AG10803 (cell line): ENCODE data around the gene MFSD6.
"Not testable (repeated sequence)": the region's sequence is repeated elsewhere in the genome, so short reads cannot be mapped to it uniquely, and the experiment has no call there.

Source experiments
- DNase-seq: peaks from one replicate; pipeline ENCODE4 v3.0.0; 2010; ENCODE audit warnings: low read depth
- H3K4me3 ChIP-seq: 2 replicates; pipeline ENCODE4 v1.5.1; 2011; ENCODE audit warnings: mild to moderate bottlenecking, low read length, control low read depth
- CTCF ChIP-seq: conservative IDR thresholded peaks from 2 replicates; pipeline ENCODE4 v1.5.1; 2011; ENCODE audit warnings: mild to moderate bottlenecking, low read length, control low read depth, inconsistent platforms

Gene MFSD6

GRCh38 chr2:190425221-190425866 lies 17.2 kb downstream of the MFSD6 start:
- no peak for TF ChIP-seq CTCF
- H3K4me3 ChIP-seq, result no peak overlapping the region
- no peak for DNase-seq

DNA sequence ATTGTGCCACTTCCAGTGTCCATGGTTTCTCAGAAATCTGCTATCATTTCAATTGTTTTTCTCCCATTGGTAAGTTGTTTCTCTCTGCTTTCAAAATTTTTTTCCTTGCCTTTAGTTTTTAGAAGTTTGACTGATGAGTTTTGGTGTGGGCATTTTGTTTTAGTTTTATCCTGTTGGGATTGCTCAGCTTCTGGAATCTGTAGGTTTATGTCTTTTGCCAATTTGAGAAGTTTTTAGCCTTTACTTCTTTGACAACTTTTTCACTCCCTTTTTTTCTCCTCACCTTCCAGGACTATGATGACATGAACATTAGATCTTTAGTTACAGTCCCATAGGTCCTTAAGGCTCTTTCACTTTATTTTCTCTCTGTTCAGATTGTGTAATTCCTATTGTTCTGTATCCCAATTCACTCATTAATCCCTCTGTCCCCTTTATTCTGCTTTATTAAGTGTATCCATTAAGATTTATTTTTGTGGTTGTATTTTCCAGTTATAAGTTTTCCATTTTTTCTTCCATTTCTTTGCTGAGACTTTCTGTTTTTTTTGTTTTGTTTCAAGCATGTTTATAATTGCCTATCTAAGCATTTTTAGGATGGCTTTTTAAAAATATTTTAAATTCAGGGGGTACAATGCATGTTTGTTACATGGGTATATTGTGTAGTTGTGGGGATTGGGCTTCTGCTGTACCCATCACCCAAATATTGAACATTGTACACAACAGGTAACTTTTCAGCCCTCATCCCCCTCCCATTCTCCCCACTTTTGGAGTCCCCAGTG lies 17.9 kb downstream of the MFSD6 start:
- no peak overlapping the region for H3K4me3 ChIP-seq
- TF ChIP-seq CTCF, result no peak
- no peak for DNase-seq

GRCh38 chr2:190430866-190431265 lies 22.7 kb downstream of the MFSD6 start:
- not testable (repeated sequence) for DNase-seq

GRCh38 chr2:190431907-190432306 lies 23.8 kb downstream of the MFSD6 start:
- no peak for TF ChIP-seq CTCF
- H3K4me3 ChIP-seq, result no peak overlapping the region
- DNase-seq, result no peak

More at GRCh38 chr2:190430866-190431265, 22.7 kb downstream of the MFSD6 start:
- not testable (repeated sequence) for H3K4me3 ChIP-seq

DNA sequence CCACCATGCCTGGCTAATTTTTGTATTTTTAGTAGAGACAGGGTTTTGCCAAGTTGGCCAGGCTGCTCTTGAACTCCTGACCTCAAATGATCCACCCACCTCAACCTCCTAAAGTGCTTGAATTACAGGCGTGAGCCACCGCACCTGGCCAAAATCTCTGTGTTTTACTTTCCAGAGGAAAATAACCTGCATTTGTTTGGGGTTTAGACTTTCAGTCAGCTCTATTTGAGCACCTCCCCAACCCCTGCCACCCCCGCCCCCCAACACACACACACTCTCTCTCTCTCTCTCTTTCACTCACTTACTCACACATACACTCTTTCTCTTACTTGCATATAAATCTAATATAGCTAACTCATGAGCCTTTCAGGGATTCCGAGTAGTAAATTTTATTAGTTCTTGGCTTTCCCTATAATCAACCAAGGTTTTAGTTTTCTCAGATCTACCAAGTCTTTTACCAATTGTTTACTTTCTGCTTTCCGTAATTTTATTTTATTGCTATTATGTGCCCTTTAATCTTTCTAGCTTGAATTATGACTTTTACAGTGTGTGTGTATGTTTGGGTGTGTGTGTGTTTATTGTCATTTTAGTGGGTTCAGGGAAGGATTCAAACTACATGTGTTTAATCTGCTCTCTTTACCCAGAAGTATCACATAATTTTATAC lies 24.5 kb downstream of the MFSD6 start:
- no peak for DNase-seq
- H3K4me3 ChIP-seq, result no peak overlapping the region
- TF ChIP-seq CTCF, result no peak

GRCh38 chr2:190435031-190435670 lies 27.0 kb downstream of the MFSD6 start:
- no peak for DNase-seq
- no peak for TF ChIP-seq CTCF
- H3K4me3 ChIP-seq, result no peak overlapping the region

- no peak for DNase-seq
- no peak for TF ChIP-seq CTCF
- H3K4me3 ChIP-seq, result no peak overlapping the region
Measured at GRCh38 chr2:190436557-190436956, 28.4 kb downstream of the MFSD6 start.
